Renal cortical epithelial cell (primary cell): ENCODE data around the gene TMEM92. TPM values are rescaled to one million over a fixed set of nuclear protein-coding genes. Genes with fewer than 3 reads are reported as not detected.
"Not testable (repeated sequence)": the region's sequence is repeated elsewhere in the genome, so short reads cannot be mapped to it uniquely, and the experiment has no call there.

Experiments used
- DNase-seq: peaks from one replicate; pipeline ENCODE4 v3.0.0-alpha.2; 2011; ENCODE audit warnings: low read depth
- total RNA-seq: library from RNA; depleted of rRNA; stranded (reverse); fragments of >200 nt; gene quantifications from 2 replicates; pipeline ENCODE4 v1.2.3, GENCODE V29; 2014

Gene TMEM92
- total RNA-seq, 1 donor from 2014 or later: 2.3 TPM

GRCh38 chr17:50276588-50277356 is 2.5 kb downstream of the TMEM92 start:
- no peak for DNase-seq

GRCh38 chr17:50277357-50277754 is 3.1 kb downstream of the TMEM92 start:
- DNase-seq: no peak

- DNase-seq: no peak
These were observed 4.4 kb downstream of the TMEM92 start for GRCh38 chr17:50278526-50279180.

GRCh38 chr17:50279181-50279526 is 4.9 kb downstream of the TMEM92 start:
- DNase-seq: peak; percentile 64

- DNase-seq: no peak
These were observed 5.4 kb downstream of the TMEM92 start for GRCh38 chr17:50279639-50280038.

- no peak for DNase-seq
These were observed 5.8 kb downstream of the TMEM92 start for GRCh38 chr17:50280068-50280467.

GRCh38 chr17:50280801-50281441 is 6.7 kb downstream of the TMEM92 start:
- no peak for DNase-seq

- no peak for DNase-seq
These were observed 7.6 kb downstream of the TMEM92 start for GRCh38 chr17:50281739-50282401.

GRCh38 chr17:50283246-50283645 is 9.0 kb downstream of the TMEM92 start:
- no peak for DNase-seq

- no peak for DNase-seq
These were observed 9.4 kb downstream of the TMEM92 start for GRCh38 chr17:50283714-50284113.

- no peak for DNase-seq
These were observed 11.7 kb downstream of the TMEM92 start for GRCh38 chr17:50285941-50286340.

- DNase-seq: not testable (repeated sequence)
These were observed 13.0 kb downstream of the TMEM92 start for GRCh38 chr17:50287302-50287701.

GRCh38 chr17:50288306-50288705 is 14.0 kb downstream of the TMEM92 start:
- no peak for DNase-seq

GRCh38 chr17:50289278-50289677 is 15.0 kb downstream of the TMEM92 start:
- peak; percentile 31 for DNase-seq

GRCh38 chr17:50289991-50290702 is 15.9 kb downstream of the TMEM92 start:
- DNase-seq: peak; percentile 98

- no peak for DNase-seq
These were observed 16.7 kb downstream of the TMEM92 start for GRCh38 chr17:50290933-50291332.

- DNase-seq: no peak
These were observed 18.2 kb downstream of the TMEM92 start for GRCh38 chr17:50292465-50292864.

GRCh38 chr17:50295021-50295420 is 20.8 kb downstream of the TMEM92 start:
- DNase-seq: no peak

- peak; percentile 43 for DNase-seq
These were observed 23.2 kb downstream of the TMEM92 start for GRCh38 chr17:50297407-50297865.

GRCh38 chr17:50298018-50298417 is 23.8 kb downstream of the TMEM92 start:
- DNase-seq: no peak

- no peak for DNase-seq
These were observed 25.5 kb downstream of the TMEM92 start for GRCh38 chr17:50299776-50300175.

GRCh38 chr17:50300824-50301223 is 26.6 kb downstream of the TMEM92 start:
- DNase-seq: not testable (repeated sequence)
